ENCODE measurements around the gene FMO5. TPM values are rescaled to one million over a fixed set of nuclear protein-coding genes. Genes with fewer than 3 reads are reported as not detected.

The FMO5 gene
- total and polyA plus RNA-seq, 4 donors = 36.0 to 152 (median 99.1) TPM

GRCh38 chr1:147266381-147266780 lies 41.2 kb upstream of the FMO5 start:
- WGBS = 97% methylated on average over 5 of the region's 5 CpGs
- Histone ChIP-seq H3K27ac (ENCODE audit: low read depth in 1 of 2, low read length in 2 of 2) (no peak overlapping the region), H3K9ac (ENCODE audit: low read depth in 1 of 2, low read length in 2 of 2) (no peak overlapping the region), H3K36me3 (ENCODE audit: control insufficient read depth in 4 of 4, insufficient read depth in 3 of 4, low read depth in 1 of 4, low read length in 3 of 4) (peaks cover 8 to 40% (median 31%) of the 10 kb centered on the region in 4 donors), H3K4me3 (ENCODE audit: low read depth in 1 of 3, low read length in 3 of 3) (no peak overlapping the region), H3K4me1 (ENCODE audit: control insufficient read depth in 4 of 4, insufficient read depth in 4 of 4, low read length in 3 of 4) (peaks cover 0 to 6% (median 3%) of the 10 kb centered on the region in 4 donors), H3K9me3 (ENCODE audit: control insufficient read depth in 4 of 4, low read length in 3 of 4) (no peaks in the 10 kb centered on the region), H3K27me3 (ENCODE audit: control insufficient read depth in 4 of 4, insufficient read depth in 4 of 4, low read length in 3 of 4) (no peaks in the 10 kb centered on the region)
- TF ChIP-seq RAD21 (IDR thresholded peaks at IDR 0.05) = no peak
- no peak for TF ChIP-seq CTCF (IDR thresholded peaks at IDR 0.05; ENCODE audit: low read depth, low read length, missing input control)
- TF ChIP-seq YY1 (IDR thresholded peaks at IDR 0.05) = no peak
- no peak for TF ChIP-seq FOXA1 (IDR thresholded peaks at IDR 0.05)
- no peak for TF ChIP-seq SP1 (IDR thresholded peaks at IDR 0.05)
- TF ChIP-seq EGR1 (IDR thresholded peaks at IDR 0.05; ENCODE audit: low read depth in 2 of 2) = no peak
- TF ChIP-seq JUND (IDR thresholded peaks at IDR 0.05) = no peak
- no peak for DNase-seq (ENCODE audit: low spot score)

- no peak for TF ChIP-seq HNF4A (conservative IDR thresholded peaks at IDR 0.05)
- TF ChIP-seq TAF1 (conservative IDR thresholded peaks at IDR 0.05) = no peak
- no peak for TF ChIP-seq HNF4G (IDR thresholded peaks at IDR 0.05)
- Histone ChIP-seq H3K27ac (ENCODE audit: low read depth in 1 of 2, low read length in 2 of 2) (no peak overlapping the region), H3K9me3 (ENCODE audit: control insufficient read depth in 4 of 4, low read length in 3 of 4) (no peaks in the 10 kb centered on the region), H3K4me3 (ENCODE audit: low read depth in 1 of 3, low read length in 3 of 3) (no peak overlapping the region), H3K36me3 (ENCODE audit: control insufficient read depth in 4 of 4, insufficient read depth in 3 of 4, low read depth in 1 of 4, low read length in 3 of 4) (peaks cover 10 to 50% (median 34%) of the 10 kb centered on the region in 4 donors), H3K9ac (ENCODE audit: low read depth in 1 of 2, low read length in 2 of 2) (no peak overlapping the region), H3K4me1 (ENCODE audit: control insufficient read depth in 4 of 4, insufficient read depth in 4 of 4, low read length in 3 of 4) (no peaks in the 10 kb centered on the region), H3K27me3 (ENCODE audit: control insufficient read depth in 4 of 4, insufficient read depth in 4 of 4, low read length in 3 of 4) (no peaks in the 10 kb centered on the region)
- WGBS = 92% methylated on average over 3 of the region's 3 CpGs
- DNase-seq (ENCODE audit: low spot score) = no peak
These were observed 39.1 kb upstream of the FMO5 start for GRCh38 chr1:147264158-147264768.

GRCh38 chr1:147260956-147261355 lies 35.8 kb upstream of the FMO5 start:
- TF ChIP-seq FOXA1 (IDR thresholded peaks at IDR 0.05) = no peak
- no peak for TF ChIP-seq FOXA2 (IDR thresholded peaks at IDR 0.05)
- TF ChIP-seq TAF1 (conservative IDR thresholded peaks at IDR 0.05) = no peak
- TF ChIP-seq EGR1 (IDR thresholded peaks at IDR 0.05; ENCODE audit: low read depth in 2 of 2) = no peak
- no peak for TF ChIP-seq JUND (IDR thresholded peaks at IDR 0.05)
- Histone ChIP-seq H3K4me1 (ENCODE audit: control insufficient read depth in 4 of 4, insufficient read depth in 4 of 4, low read length in 3 of 4) (no peaks in the 10 kb centered on the region), H3K9ac (ENCODE audit: low read depth in 1 of 2, low read length in 2 of 2) (no peak overlapping the region), H3K27ac (ENCODE audit: low read depth in 1 of 2, low read length in 2 of 2) (no peak overlapping the region), H3K4me3 (ENCODE audit: low read depth in 1 of 3, low read length in 3 of 3) (no peak overlapping the region), H3K27me3 (ENCODE audit: control insufficient read depth in 4 of 4, insufficient read depth in 4 of 4, low read length in 3 of 4) (no peaks in the 10 kb centered on the region), H3K36me3 (ENCODE audit: control insufficient read depth in 4 of 4, insufficient read depth in 3 of 4, low read depth in 1 of 4, low read length in 3 of 4) (peaks cover 7 to 39% (median 28%) of the 10 kb centered on the region in 4 donors), H3K9me3 (ENCODE audit: control insufficient read depth in 4 of 4, low read length in 3 of 4) (no peaks in the 10 kb centered on the region)
- no peak for DNase-seq (ENCODE audit: low spot score)
- WGBS = 98% methylated on average over 4 of the region's 4 CpGs

GRCh38 chr1:147252540-147252939 lies 27.4 kb upstream of the FMO5 start:
- no peak overlapping the region for H3K27ac ChIP-seq (ENCODE audit: low read depth in 1 of 2, low read length in 2 of 2)
- H3K9ac ChIP-seq (ENCODE audit: low read depth in 1 of 2, low read length in 2 of 2) = no peak overlapping the region
- DNase-seq (ENCODE audit: low spot score) = no peak
- no peaks in the 10 kb centered on the region for H3K4me1 ChIP-seq (ENCODE audit: control insufficient read depth in 4 of 4, insufficient read depth in 4 of 4, low read length in 3 of 4)
- no peak for TF ChIP-seq JUND (IDR thresholded peaks at IDR 0.05)
- TF ChIP-seq MAX (IDR thresholded peaks at IDR 0.05) = no peak
- TF ChIP-seq FOXA1 (IDR thresholded peaks at IDR 0.05) = no peak
- no peak for TF ChIP-seq RAD21 (IDR thresholded peaks at IDR 0.05)
- no peak for TF ChIP-seq FOXA2 (IDR thresholded peaks at IDR 0.05)
- TF ChIP-seq CTCF (IDR thresholded peaks at IDR 0.05; ENCODE audit: low read depth, low read length, missing input control) = no peak
- TF ChIP-seq YY1 (IDR thresholded peaks at IDR 0.05) = no peak
- no peak for TF ChIP-seq ATF3 (IDR thresholded peaks at IDR 0.05)
- no peak for TF ChIP-seq NR2F2 (IDR thresholded peaks at IDR 0.05)
- TF ChIP-seq SP1 (IDR thresholded peaks at IDR 0.05) = no peak
- no peaks in the 10 kb centered on the region for H3K27me3 ChIP-seq (ENCODE audit: control insufficient read depth in 4 of 4, insufficient read depth in 4 of 4, low read length in 3 of 4)
- peaks cover 0 to 9% (median 7%) of the 10 kb centered on the region in 4 donors for H3K36me3 ChIP-seq (ENCODE audit: control insufficient read depth in 4 of 4, insufficient read depth in 3 of 4, low read depth in 1 of 4, low read length in 3 of 4)
- H3K4me3 ChIP-seq (ENCODE audit: low read depth in 1 of 3, low read length in 3 of 3) = no peak overlapping the region
- no peaks in the 10 kb centered on the region for H3K9me3 ChIP-seq (ENCODE audit: control insufficient read depth in 4 of 4, low read length in 3 of 4)
- WGBS = 96% methylated on average over 9 of the region's 9 CpGs

Data from liver (tissue), 9 donors.